B cell (primary cell): ENCODE results near the gene IGF1R. TPM values are rescaled to one million over a fixed set of nuclear protein-coding genes. Genes with fewer than 3 reads are reported as not detected.

Experiments used
- ATAC-seq: fragments of 200-7000 bp; cut with Tn5 transposase; one replicate; pipeline ENCODE4 v1.10.0; 2021; ENCODE audit warnings: low read depth, mild to moderate bottlenecking, moderate number of reproducible peaks, moderate library complexity
- CTCF ChIA-PET: fragments of 350-600 bp; sonication (Branson Sonifier 250); formaldehyde crosslinking; loops from one replicate; lab custom pipeline; 2021; ENCODE audit warnings: antibody characterized with exemption, inconsistent platforms; lab: Charles Lee
- POLR2A ChIA-PET: fragments of 350-600 bp; sonication (Branson Sonifier 250); formaldehyde crosslinking; loops from one replicate; lab custom pipeline; 2021; ENCODE audit warnings: antibody characterized with exemption; lab: Charles Lee
- DNase-seq: peaks from one replicate; pipeline ENCODE4 v3.0.0; 2013
- H2AFZ ChIP-seq: 2 replicates; pipeline ENCODE4 v1.6.1; 2012; ENCODE audit warnings: mild to moderate bottlenecking, low read depth, low read length; ENCODE audit not compliant: insufficient read depth, poor library complexity, severe bottlenecking
- H3K27ac ChIP-seq, 2 donors: 1 replicate in 1 of 2; 2 replicates in 1 of 2; pipeline ENCODE4 v1.5.1; 2012 to 2013; ENCODE audit warnings: low read length in 2 of 2, mild to moderate bottlenecking in 2 of 2, moderate library complexity in 1 of 2
- H3K27me3 ChIP-seq, 4 experiments: fragments of 200-600 bp in 1 of 4; sonication (generic) in 1 of 4; replicated peaks in 1 of 4; 1 replicate in 2 of 4; 2 replicates in 2 of 4; pipeline versions ENCODE4 v1.6.1 to v1.7.0; 2013 to 2016; ENCODE audit warnings: low read length in 3 of 4, mild to moderate bottlenecking in 2 of 4, mixed read lengths in 1 of 4, moderate library complexity in 1 of 4; ENCODE audit not compliant: insufficient read depth in 4 of 4, control insufficient read depth in 3 of 4; ENCODE audit errors: control extremely low read depth in 1 of 4
- H3K36me3 ChIP-seq, 2 experiments: replicated peaks in 1 of 2; 1 replicate in 1 of 2; 2 replicates in 1 of 2; pipeline versions ENCODE4 v1.6.1 to v1.7.1; 2013; ENCODE audit warnings: low read length in 1 of 2; ENCODE audit not compliant: insufficient read depth in 2 of 2, control insufficient read depth in 1 of 2; ENCODE audit errors: control extremely low read depth in 1 of 2, extremely low read depth in 1 of 2
- H3K4me1 ChIP-seq, 2 donors: fragments of 200-600 bp in 1 of 2; sonication (generic) in 1 of 2; 1 replicate in 1 of 2; 2 replicates in 1 of 2; pipeline versions ENCODE4 v1.5.1 to v1.6.1; 2013 to 2017; ENCODE audit warnings: low read length in 2 of 2; ENCODE audit not compliant: control insufficient read depth in 2 of 2, insufficient read depth in 2 of 2
- H3K4me2 ChIP-seq: replicated peaks from 2 replicates; pipeline ENCODE3; 2012; ENCODE audit warnings: mild to moderate bottlenecking, low read depth, low read length; ENCODE audit not compliant: poor library complexity, severe bottlenecking
- H3K4me3 ChIP-seq, 5 experiments: fragments of 200-600 bp in 1 of 5; sonication (generic) in 1 of 5; 1 replicate in 3 of 5; 2 replicates in 2 of 5; pipeline versions ENCODE4 v1.5.1 to v1.7.0; 2011 to 2016; ENCODE audit warnings: low read length in 4 of 5, mild to moderate bottlenecking in 4 of 5, low read depth in 2 of 5, control low read depth in 1 of 5, moderate library complexity in 1 of 5; ENCODE audit not compliant: insufficient read depth in 1 of 5; ENCODE audit errors: control extremely low read depth in 1 of 5, extremely low read depth in 1 of 5
- H3K79me2 ChIP-seq: fragments of 200-600 bp; sonication (generic); one replicate; pipeline ENCODE4 v1.6.0; 2016; ENCODE audit warnings: low read length; ENCODE audit not compliant: control insufficient read depth, insufficient read depth
- H3K9ac ChIP-seq: fragments of 200-600 bp; sonication (generic); 2 replicates; pipeline ENCODE4 v1.6.1; 2017; ENCODE audit warnings: mild to moderate bottlenecking, low read length, moderate library complexity
- H3K9me3 ChIP-seq, 3 donors: one replicate each; pipeline versions ENCODE4 v1.6.1 to v1.7.1; 2013; ENCODE audit warnings: low read length in 2 of 3; ENCODE audit not compliant: control insufficient read depth in 2 of 3, insufficient read depth in 1 of 3; ENCODE audit errors: control extremely low read depth in 1 of 3
- H4K20me1 ChIP-seq: 2 replicates; pipeline ENCODE4 v1.6.0; 2012; ENCODE audit warnings: mild to moderate bottlenecking, low read length; ENCODE audit not compliant: insufficient read depth, control insufficient read depth, poor library complexity, severe bottlenecking
- H3K27ac Mint-ChIP-seq: one replicate; pipeline ENCODE4 v1.8.0; 2021; ENCODE audit warnings: mixed read lengths
- H3K27me3 Mint-ChIP-seq: one replicate; pipeline ENCODE4 v1.8.0; 2021; ENCODE audit warnings: mixed read lengths
- H3K4me1 Mint-ChIP-seq: one replicate; pipeline ENCODE4 v1.8.0; 2021; ENCODE audit warnings: mixed read lengths
- H3K4me3 Mint-ChIP-seq: one replicate; pipeline ENCODE4 v1.8.0; 2021; ENCODE audit warnings: mixed read lengths
- H3K9me3 Mint-ChIP-seq: one replicate; pipeline ENCODE4 v1.8.0; 2022; ENCODE audit warnings: mixed read lengths; ENCODE audit not compliant: insufficient read depth
- EZH2 ChIP-seq: IDR thresholded peaks from 2 replicates; pipeline ENCODE4 v1.6.1; 2012; ENCODE audit warnings: borderline replicate concordance, low read depth, mild to moderate bottlenecking, moderate library complexity, low read length; ENCODE audit not compliant: insufficient read depth, poor library complexity, severe bottlenecking
- WGBS: methylation state at CpG from one replicate; pipeline ENCODE4 v1.1.5; 2013; ENCODE audit warnings: missing lambda C conversion rate; ENCODE audit not compliant: insufficient coverage; 5-methylcytosine and 5-hydroxymethylcytosine counted together
- intact Hi-C: fragments of 100-400 bp; cut with micrococcal nuclease; formaldehyde crosslinking; loops from one replicate; pipeline ENCODE4 v1.10.0; 2022
- polyA plus RNA-seq: library from polyadenylated mRNA; depleted of rRNA; stranded (reverse); fragments of >200 nt; gene quantifications from 2 replicates; pipeline ENCODE4 v1.2.3, GENCODE V29; 2012
- total RNA-seq, 2 donors: library from RNA; stranded (reverse); fragments of 120-200 nt in 1 of 2; gene quantifications; 1 replicate in 1 of 2; 2 replicates in 1 of 2; pipeline versions ENCODE4 v1.2.3 to v1.2.4, GENCODE V29; 2013 to 2022
- TF ChIP-seq, protein P1 (sequence below): fragments of 200-600 bp; IDR thresholded peaks from one replicate; pipeline ENCODE4 v1.8.0; 2022; ENCODE audit warnings: antibody characterized with exemption, mild to moderate bottlenecking

IGF1R gene
- total and polyA plus RNA-seq, 2 donors (not counting 1 experiment from before 2014, with no cell fraction given): 5.4 to 23.1 TPM

DNA sequence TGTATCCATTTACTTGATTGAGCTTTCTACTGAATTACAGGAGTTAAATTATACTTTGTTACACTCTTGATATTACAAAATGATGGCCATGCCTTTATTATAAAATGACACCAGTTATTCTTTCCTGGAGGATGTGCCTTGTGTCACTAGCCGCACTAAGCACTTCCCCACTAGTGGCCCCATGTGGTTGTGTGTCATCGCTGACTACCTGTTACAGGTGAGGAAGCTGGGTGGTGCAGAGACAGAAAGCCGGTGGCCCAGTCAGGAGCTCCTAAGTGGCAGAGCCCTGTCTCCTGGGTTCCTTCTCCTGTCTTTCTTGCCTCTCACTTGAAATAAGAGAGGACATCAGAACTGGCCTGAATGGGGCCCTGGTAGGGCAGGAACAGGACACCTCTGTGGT lies 96.8 kb downstream of the IGF1R start:
- H3K9me3 ChIP-seq: peaks cover 0 to 3% (median 0%) of the 10 kb centered on the region in 3 donors
- peaks cover 13% of the 10 kb centered on the region for H4K20me1 ChIP-seq
- H3K9ac ChIP-seq: no peak overlapping the region
- no peak overlapping the region for H3K27ac ChIP-seq
- Mint-ChIP-seq H3K27ac (no peak overlapping the region), H3K27me3 (no peaks in the 10 kb centered on the region), H3K9me3 (no peaks in the 10 kb centered on the region), H3K4me3 (no peak overlapping the region), H3K4me1 (peaks cover 13% of the 10 kb centered on the region)
- DNase-seq (no peak), ATAC-seq (no peak)
- no peaks in the 10 kb centered on the region for H3K27me3 ChIP-seq
- H3K4me3 ChIP-seq: no peak overlapping the region
- H2AFZ ChIP-seq: no peak overlapping the region
- no peak overlapping the region for H3K4me2 ChIP-seq
- WGBS: 67% methylated on average over 1 of the region's 3 CpGs
- ChIA-PET POLR2A (no interaction called here), CTCF (no interaction called here)
- TF ChIP-seq, protein P1, sequence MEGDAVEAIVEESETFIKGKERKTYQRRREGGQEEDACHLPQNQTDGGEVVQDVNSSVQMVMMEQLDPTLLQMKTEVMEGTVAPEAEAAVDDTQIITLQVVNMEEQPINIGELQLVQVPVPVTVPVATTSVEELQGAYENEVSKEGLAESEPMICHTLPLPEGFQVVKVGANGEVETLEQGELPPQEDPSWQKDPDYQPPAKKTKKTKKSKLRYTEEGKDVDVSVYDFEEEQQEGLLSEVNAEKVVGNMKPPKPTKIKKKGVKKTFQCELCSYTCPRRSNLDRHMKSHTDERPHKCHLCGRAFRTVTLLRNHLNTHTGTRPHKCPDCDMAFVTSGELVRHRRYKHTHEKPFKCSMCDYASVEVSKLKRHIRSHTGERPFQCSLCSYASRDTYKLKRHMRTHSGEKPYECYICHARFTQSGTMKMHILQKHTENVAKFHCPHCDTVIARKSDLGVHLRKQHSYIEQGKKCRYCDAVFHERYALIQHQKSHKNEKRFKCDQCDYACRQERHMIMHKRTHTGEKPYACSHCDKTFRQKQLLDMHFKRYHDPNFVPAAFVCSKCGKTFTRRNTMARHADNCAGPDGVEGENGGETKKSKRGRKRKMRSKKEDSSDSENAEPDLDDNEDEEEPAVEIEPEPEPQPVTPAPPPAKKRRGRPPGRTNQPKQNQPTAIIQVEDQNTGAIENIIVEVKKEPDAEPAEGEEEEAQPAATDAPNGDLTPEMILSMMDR: no peak
- no peak for TF ChIP-seq EZH2
- H3K4me1 ChIP-seq: peaks cover 0 to 3% of the 10 kb centered on the region in 2 donors
- H3K79me2 ChIP-seq: no peaks in the 10 kb centered on the region
- intact Hi-C loops: no loop called here
- H3K36me3 ChIP-seq: no peaks in the 10 kb centered on the region

DNA sequence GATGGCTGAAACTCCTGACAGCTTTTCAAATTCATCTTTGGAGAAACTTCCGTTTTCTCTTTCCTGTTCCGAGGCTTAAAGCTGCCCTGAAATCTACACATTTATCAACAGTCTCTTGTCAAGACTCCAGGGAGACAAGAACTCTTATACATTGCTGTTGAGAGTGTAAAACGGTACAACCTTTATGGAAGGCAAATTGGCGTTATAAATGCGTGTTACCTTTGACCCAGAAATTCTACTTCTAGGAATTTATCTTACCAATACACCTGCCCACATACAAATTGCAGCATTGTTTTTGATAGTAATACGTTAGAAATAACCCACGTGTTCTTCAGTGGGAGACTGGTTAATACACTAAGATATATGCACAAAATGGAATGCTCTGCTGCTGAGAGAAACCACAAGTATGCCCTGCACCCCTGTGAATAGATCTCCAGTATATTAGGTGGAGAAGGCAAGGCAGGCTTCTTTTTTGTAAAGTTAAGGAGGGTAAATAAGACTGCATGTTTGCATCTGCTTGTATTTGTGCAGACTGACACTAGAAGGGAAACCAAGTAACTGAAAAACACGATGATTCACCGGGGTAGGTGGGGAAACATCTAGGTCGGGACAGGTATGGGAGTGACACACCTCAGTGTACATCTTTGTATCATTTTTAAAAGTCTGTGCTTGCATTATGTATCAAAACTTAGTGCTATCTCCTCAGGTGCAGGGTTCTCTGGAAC lies 97.5 kb downstream of the IGF1R start:
- TF ChIP-seq, protein P1: no peak
- TF ChIP-seq EZH2: no peak
- intact Hi-C loops: no loop called here
- H4K20me1 ChIP-seq: peaks cover 13% of the 10 kb centered on the region
- no peak overlapping the region for H3K4me3 ChIP-seq
- no peaks in the 10 kb centered on the region for H3K27me3 Mint-ChIP-seq
- no peak overlapping the region for H3K27ac ChIP-seq
- CTCF ChIA-PET: no interaction called here
- H3K79me2 ChIP-seq: no peaks in the 10 kb centered on the region
- H3K4me3 Mint-ChIP-seq: no peak overlapping the region
- DNase-seq (no peak), ATAC-seq (no peak)
- POLR2A ChIA-PET: no interaction called here
- peaks cover 0 to 3% of the 10 kb centered on the region in 2 donors for H3K4me1 ChIP-seq
- peaks cover 13% of the 10 kb centered on the region for H3K4me1 Mint-ChIP-seq
- H3K9me3 Mint-ChIP-seq: no peaks in the 10 kb centered on the region
- no peaks in the 10 kb centered on the region for H3K36me3 ChIP-seq
- H3K9me3 ChIP-seq: peaks cover 0 to 3% (median 0%) of the 10 kb centered on the region in 3 donors
- no peaks in the 10 kb centered on the region for H3K27me3 ChIP-seq
- H2AFZ ChIP-seq: no peak overlapping the region
- H3K9ac ChIP-seq: no peak overlapping the region
- H3K4me2 ChIP-seq: no peak overlapping the region
- no CpG with 5 or more reads among the region's 10 CpGs for WGBS
- H3K27ac Mint-ChIP-seq: no peak overlapping the region
